ENCODE results near the gene MXRA8. TPM values are rescaled to one million over a fixed set of nuclear protein-coding genes. Genes with fewer than 3 reads are reported as not detected.
"Not testable (repeated sequence)": the region's sequence is repeated elsewhere in the genome, so short reads cannot be mapped to it uniquely, and the experiment has no call there.

MXRA8 gene
- total RNA-seq, 1 experiment from 2014 or later: 5.0 TPM

- TF ChIP-seq, protein P1, sequence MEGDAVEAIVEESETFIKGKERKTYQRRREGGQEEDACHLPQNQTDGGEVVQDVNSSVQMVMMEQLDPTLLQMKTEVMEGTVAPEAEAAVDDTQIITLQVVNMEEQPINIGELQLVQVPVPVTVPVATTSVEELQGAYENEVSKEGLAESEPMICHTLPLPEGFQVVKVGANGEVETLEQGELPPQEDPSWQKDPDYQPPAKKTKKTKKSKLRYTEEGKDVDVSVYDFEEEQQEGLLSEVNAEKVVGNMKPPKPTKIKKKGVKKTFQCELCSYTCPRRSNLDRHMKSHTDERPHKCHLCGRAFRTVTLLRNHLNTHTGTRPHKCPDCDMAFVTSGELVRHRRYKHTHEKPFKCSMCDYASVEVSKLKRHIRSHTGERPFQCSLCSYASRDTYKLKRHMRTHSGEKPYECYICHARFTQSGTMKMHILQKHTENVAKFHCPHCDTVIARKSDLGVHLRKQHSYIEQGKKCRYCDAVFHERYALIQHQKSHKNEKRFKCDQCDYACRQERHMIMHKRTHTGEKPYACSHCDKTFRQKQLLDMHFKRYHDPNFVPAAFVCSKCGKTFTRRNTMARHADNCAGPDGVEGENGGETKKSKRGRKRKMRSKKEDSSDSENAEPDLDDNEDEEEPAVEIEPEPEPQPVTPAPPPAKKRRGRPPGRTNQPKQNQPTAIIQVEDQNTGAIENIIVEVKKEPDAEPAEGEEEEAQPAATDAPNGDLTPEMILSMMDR (IDR thresholded peaks at IDR 0.05; ENCODE audit: insufficient read depth in 1 of 2, low read depth in 1 of 2, low read length in 1 of 2, severe bottlenecking in 1 of 2, unreplicated experiment in 1 of 2): no peak
- no peaks in the 10 kb centered on the region for H3K9me3 Mint-ChIP-seq (ENCODE audit: unreplicated experiment)
- H3K27ac Mint-ChIP-seq (ENCODE audit: unreplicated experiment): peak within 1 kb of the TSS; percentile 82
- Histone ChIP-seq H3K36me3 (ENCODE audit: control insufficient read depth, insufficient read depth, low read length) (0 out of 2 replicates have a peak, but pooled peaks cover 2% of the 10 kb centered on the region), H3K9me3 (no peaks in the 10 kb centered on the region), H3K4me1 (no peaks in the 10 kb centered on the region), H3K27me3 (replicated peaks; ENCODE audit: control insufficient read depth, insufficient read depth, low read length) (no peaks in the 10 kb centered on the region), H3K4me3 (ENCODE audit: low read depth, low read length) (peak within 1 kb of the TSS; percentile 86)
- intact Hi-C loops (cut with micrococcal nuclease; ENCODE audit: unreplicated experiment): no loop called here
- peak within 1 kb of the TSS; percentile 87 for H3K4me3 Mint-ChIP-seq (ENCODE audit: unreplicated experiment)
- peak; percentile 90 to 91 for DNase-seq
- peaks cover 81% of the 10 kb centered on the region for H3K36me3 Mint-ChIP-seq (ENCODE audit: insufficient read depth, unreplicated experiment)
- POLR2A ChIA-PET: interaction anchor here (1.0 to 1.3 kb wide), 4 partner anchors 8 to 32 kb away, joined by 3 to 14 read pairs (median 6); partner anchors contain the start of genes AURKAIP1 and CCNL2
- BruUV-seq (replicated peaks): no TSS peak
- H3K4me1 Mint-ChIP-seq (ENCODE audit: low read depth, unreplicated experiment): no peaks in the 10 kb centered on the region
- CTCF ChIA-PET: interaction anchor here (0.7 to 0.8 kb wide), 2 partner anchors 26 to 36 kb away, joined by 3 read pairs; no protein-coding TSS in a partner anchor
- no peaks in the 10 kb centered on the region for H3K27me3 Mint-ChIP-seq (ENCODE audit: insufficient read depth, unreplicated experiment)
Measured at GRCh38 chr1:1406821-1407635, 48.7 kb upstream of the MXRA8 start, which contains the start of gene MRPL20. Gene MRPL20 (minus strand): TSS chr1:1407293. CDS start chr1:1407217, 76 bp downstream.

DNA sequence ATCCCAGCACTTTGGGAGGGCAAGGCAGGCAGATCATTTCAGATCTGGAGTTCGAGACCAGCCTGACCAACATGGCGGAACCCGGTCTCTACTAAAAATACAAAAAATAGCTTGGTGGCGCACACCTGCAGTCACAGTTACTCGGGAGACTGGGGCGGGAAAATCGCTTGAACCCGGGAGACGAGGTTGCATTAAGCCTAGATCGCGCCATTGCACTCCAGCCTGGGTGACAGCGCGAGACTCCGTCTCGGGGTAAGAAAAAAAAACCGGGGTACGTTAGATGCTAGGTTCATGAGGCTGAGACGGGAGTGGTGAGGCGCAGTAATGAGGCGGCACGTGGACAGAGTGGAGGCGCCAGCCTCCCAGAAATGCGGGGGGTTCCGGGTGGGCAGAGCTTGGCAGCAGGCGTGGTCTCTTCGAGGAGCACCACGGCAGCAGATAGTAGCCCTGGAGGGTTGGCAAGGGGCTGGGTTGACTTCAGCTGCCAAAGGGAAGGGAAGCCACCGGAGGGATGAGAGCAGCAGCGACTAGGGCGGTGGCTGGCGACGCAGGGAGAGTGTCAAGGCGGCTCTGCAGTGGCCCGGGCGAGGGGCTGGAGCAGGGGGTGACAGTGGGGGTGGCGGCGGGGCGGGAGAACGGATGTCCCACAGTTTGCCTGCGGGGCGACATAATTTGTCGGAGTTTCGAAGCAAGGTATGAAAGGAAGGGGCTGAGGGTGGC lies 47.9 kb upstream of the MXRA8 start:
- POLR2A ChIA-PET: interaction anchor here (1.2 kb wide), 1 partner anchor 32 kb away, joined by 3 read pairs; no protein-coding TSS in a partner anchor
- H3K27me3 ChIP-seq (replicated peaks; ENCODE audit: control insufficient read depth, insufficient read depth, low read length): no peaks in the 10 kb centered on the region
- no peaks in the 10 kb centered on the region for H3K9me3 ChIP-seq
- Mint-ChIP-seq H3K4me1 (ENCODE audit: low read depth, unreplicated experiment) (peaks cover under 1% of the 10 kb centered on the region), H3K36me3 (ENCODE audit: insufficient read depth, unreplicated experiment) (peaks cover 81% of the 10 kb centered on the region), H3K9me3 (ENCODE audit: unreplicated experiment) (no peaks in the 10 kb centered on the region), H3K27ac (ENCODE audit: unreplicated experiment) (peak overlapping the region; percentile 82), H3K4me3 (ENCODE audit: unreplicated experiment) (peak overlapping the region; percentile 87), H3K27me3 (ENCODE audit: insufficient read depth, unreplicated experiment) (no peaks in the 10 kb centered on the region)
- 0 out of 2 replicates have a peak, but pooled peaks cover under 1% of the 10 kb centered on the region for H3K4me1 ChIP-seq
- no peak for DNase-seq
- TF ChIP-seq, protein P1 (IDR thresholded peaks at IDR 0.05; ENCODE audit: insufficient read depth in 1 of 2, low read depth in 1 of 2, low read length in 1 of 2, severe bottlenecking in 1 of 2, unreplicated experiment in 1 of 2): no peak
- CTCF ChIA-PET: no interaction called here
- H3K36me3 ChIP-seq (ENCODE audit: control insufficient read depth, insufficient read depth, low read length): 0 out of 2 replicates have a peak, but pooled peaks cover 2% of the 10 kb centered on the region
- no TSS peak for BruUV-seq (replicated peaks)
- H3K4me3 ChIP-seq (ENCODE audit: low read depth, low read length): peak overlapping the region; percentile 86
- intact Hi-C loops (cut with micrococcal nuclease; ENCODE audit: unreplicated experiment): no loop called here

- peaks cover 12% of the 10 kb centered on the region for H3K4me1 Mint-ChIP-seq (ENCODE audit: low read depth, unreplicated experiment)
Measured at GRCh38 chr1:1403653-1404052, 45.3 kb upstream of the MXRA8 start.

DNA sequence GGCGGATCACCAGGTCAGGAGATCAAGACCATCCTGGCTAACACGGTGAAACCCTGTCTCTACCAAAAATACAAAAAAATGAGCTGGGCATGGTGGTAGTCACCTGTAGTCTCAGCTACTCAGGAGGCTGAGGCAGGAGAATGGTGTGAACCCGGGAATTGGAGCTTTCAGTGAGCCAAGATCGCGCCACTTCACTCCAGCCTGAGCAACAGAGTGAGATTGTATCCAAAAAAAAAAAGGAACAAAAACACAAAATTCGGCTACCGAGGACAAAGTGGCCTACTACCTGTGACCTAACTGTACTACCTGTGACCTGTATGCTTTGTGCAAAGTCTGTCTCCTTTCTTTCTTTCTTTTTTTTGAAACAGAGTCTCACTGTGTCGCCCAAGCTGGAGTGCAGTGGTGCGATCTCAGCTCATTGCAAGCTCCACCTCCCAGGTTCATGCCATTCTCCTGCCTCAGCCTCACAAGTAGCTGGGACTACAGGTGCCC lies 44.6 kb upstream of the MXRA8 start:
- peaks cover 12% of the 10 kb centered on the region for H3K4me1 Mint-ChIP-seq (ENCODE audit: low read depth, unreplicated experiment)
- H3K4me1 ChIP-seq: peaks cover 13% of the 10 kb centered on the region
- H3K36me3 Mint-ChIP-seq (ENCODE audit: insufficient read depth, unreplicated experiment): peaks cover 91% of the 10 kb centered on the region
- CTCF ChIA-PET: interaction anchor here (0.9 kb wide), 1 partner anchor 102 kb away, joined by 3 read pairs; no protein-coding TSS in a partner anchor
- H3K27ac Mint-ChIP-seq (ENCODE audit: unreplicated experiment); H3K4me3 Mint-ChIP-seq (ENCODE audit: unreplicated experiment); intact Hi-C loops (cut with micrococcal nuclease; ENCODE audit: unreplicated experiment); H3K9me3 Mint-ChIP-seq (ENCODE audit: unreplicated experiment); H3K36me3 ChIP-seq (ENCODE audit: control insufficient read depth, insufficient read depth, low read length); H3K4me3 ChIP-seq (ENCODE audit: low read depth, low read length); H3K27me3 Mint-ChIP-seq (ENCODE audit: insufficient read depth, unreplicated experiment); H3K27me3 ChIP-seq (replicated peaks; ENCODE audit: control insufficient read depth, insufficient read depth, low read length); BruUV-seq (replicated peaks); DNase-seq; H3K9me3 ChIP-seq: not testable (repeated sequence)
- POLR2A ChIA-PET: interaction anchor here (0.5 kb wide), 1 partner anchor 27 kb away, joined by 4 read pairs; no protein-coding TSS in a partner anchor

More at GRCh38 chr1:1403653-1404052, 45.3 kb upstream of the MXRA8 start:
- no peaks in the 10 kb centered on the region for H3K27me3 ChIP-seq (replicated peaks; ENCODE audit: control insufficient read depth, insufficient read depth, low read length)
- Mint-ChIP-seq H3K27me3 (ENCODE audit: insufficient read depth, unreplicated experiment) (no peaks in the 10 kb centered on the region), H3K9me3 (ENCODE audit: unreplicated experiment) (no peaks in the 10 kb centered on the region), H3K4me3 (ENCODE audit: unreplicated experiment) (no peak overlapping the region), H3K36me3 (ENCODE audit: insufficient read depth, unreplicated experiment) (peaks cover 92% of the 10 kb centered on the region), H3K27ac (ENCODE audit: unreplicated experiment) (peak overlapping the region; percentile 42)
- ChIA-PET POLR2A (no interaction called here), CTCF (no interaction called here)
- TF ChIP-seq, protein P1 (IDR thresholded peaks at IDR 0.05; ENCODE audit: insufficient read depth in 1 of 2, low read depth in 1 of 2, low read length in 1 of 2, severe bottlenecking in 1 of 2, unreplicated experiment in 1 of 2): no peak
- BruUV-seq (replicated peaks): no TSS peak
- peaks cover 10% of the 10 kb centered on the region for H3K4me1 ChIP-seq
- no peak for DNase-seq
- no peaks in the 10 kb centered on the region for H3K9me3 ChIP-seq
- H3K4me3 ChIP-seq (ENCODE audit: low read depth, low read length): no peak overlapping the region
- H3K36me3 ChIP-seq (ENCODE audit: control insufficient read depth, insufficient read depth, low read length): peaks cover 4% of the 10 kb centered on the region; the same call in 1 of the 2 replicates
- intact Hi-C loops (cut with micrococcal nuclease; ENCODE audit: unreplicated experiment): no loop called here
